Neural cell (in vitro differentiated cells): Measurements from ENCODE around the gene LYVE1.

Experiments
- EP300 ChIP-seq: fragments of 450-650 bp; conservative IDR thresholded peaks from 2 replicates; pipeline ENCODE4 v1.6.1; 2014; ENCODE audit warnings: antibody characterized with exemption, mild to moderate bottlenecking, moderate library complexity; ENCODE audit not compliant: poor library complexity, severe bottlenecking
- EZH2 ChIP-seq: fragments of 200-600, 300-800 bp; shearing (Covaris generic), sonication (generic); IDR thresholded peaks from 2 replicates; pipeline ENCODE4 v1.6.1; 2014; ENCODE audit warnings: antibody characterized with exemption, low read length, borderline replicate concordance, mild to moderate bottlenecking; ENCODE audit not compliant: insufficient read depth, poor library complexity, severe bottlenecking
- MXI1 ChIP-seq: fragments of 450-650 bp; conservative IDR thresholded peaks from 2 replicates; pipeline ENCODE4 v1.6.1; 2014; ENCODE audit warnings: antibody characterized with exemption, mild to moderate bottlenecking; ENCODE audit not compliant: poor library complexity, severe bottlenecking
- POLR2AphosphoS5 ChIP-seq: IDR thresholded peaks from 2 replicates; pipeline ENCODE4 v1.6.1; 2012
- TF ChIP-seq, protein P1 (sequence below): fragments of 450-650 bp; IDR thresholded peaks from 2 replicates; pipeline ENCODE4 v1.5.1; 2014; ENCODE audit warnings: antibody characterized with exemption, mild to moderate bottlenecking, moderate library complexity; ENCODE audit not compliant: poor library complexity, severe bottlenecking
- TF ChIP-seq, protein P2 (sequence below): IDR thresholded peaks from 2 replicates; pipeline ENCODE4 v1.6.1; 2012; ENCODE audit warnings: borderline replicate concordance

DNA sequence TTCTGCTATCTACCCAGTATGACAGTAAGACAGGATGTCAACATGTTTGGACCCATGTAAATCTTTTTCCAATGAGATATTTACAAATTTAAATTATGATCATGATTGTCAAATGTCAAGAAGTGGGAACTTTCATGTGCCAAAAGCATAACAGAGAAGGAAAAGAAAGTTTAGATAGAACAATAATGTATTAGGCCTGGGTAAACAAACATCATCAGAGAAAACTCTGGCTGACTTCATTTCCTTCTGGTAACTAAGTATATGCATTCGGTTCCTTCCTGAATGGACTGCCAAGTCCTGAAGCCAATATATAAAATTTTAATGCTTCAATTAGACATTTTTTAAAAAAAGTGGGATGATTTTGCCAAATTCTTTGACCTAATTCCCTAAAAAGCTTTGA, 44.0 kb downstream of the LYVE1 start:
- TF ChIP-seq, protein P1, sequence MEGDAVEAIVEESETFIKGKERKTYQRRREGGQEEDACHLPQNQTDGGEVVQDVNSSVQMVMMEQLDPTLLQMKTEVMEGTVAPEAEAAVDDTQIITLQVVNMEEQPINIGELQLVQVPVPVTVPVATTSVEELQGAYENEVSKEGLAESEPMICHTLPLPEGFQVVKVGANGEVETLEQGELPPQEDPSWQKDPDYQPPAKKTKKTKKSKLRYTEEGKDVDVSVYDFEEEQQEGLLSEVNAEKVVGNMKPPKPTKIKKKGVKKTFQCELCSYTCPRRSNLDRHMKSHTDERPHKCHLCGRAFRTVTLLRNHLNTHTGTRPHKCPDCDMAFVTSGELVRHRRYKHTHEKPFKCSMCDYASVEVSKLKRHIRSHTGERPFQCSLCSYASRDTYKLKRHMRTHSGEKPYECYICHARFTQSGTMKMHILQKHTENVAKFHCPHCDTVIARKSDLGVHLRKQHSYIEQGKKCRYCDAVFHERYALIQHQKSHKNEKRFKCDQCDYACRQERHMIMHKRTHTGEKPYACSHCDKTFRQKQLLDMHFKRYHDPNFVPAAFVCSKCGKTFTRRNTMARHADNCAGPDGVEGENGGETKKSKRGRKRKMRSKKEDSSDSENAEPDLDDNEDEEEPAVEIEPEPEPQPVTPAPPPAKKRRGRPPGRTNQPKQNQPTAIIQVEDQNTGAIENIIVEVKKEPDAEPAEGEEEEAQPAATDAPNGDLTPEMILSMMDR, result no peak
- TF ChIP-seq POLR2AphosphoS5, result no peak
- TF ChIP-seq MXI1, result no peak
- TF ChIP-seq EP300, result no peak
- TF ChIP-seq EZH2, result no peak
- TF ChIP-seq, protein P2, sequence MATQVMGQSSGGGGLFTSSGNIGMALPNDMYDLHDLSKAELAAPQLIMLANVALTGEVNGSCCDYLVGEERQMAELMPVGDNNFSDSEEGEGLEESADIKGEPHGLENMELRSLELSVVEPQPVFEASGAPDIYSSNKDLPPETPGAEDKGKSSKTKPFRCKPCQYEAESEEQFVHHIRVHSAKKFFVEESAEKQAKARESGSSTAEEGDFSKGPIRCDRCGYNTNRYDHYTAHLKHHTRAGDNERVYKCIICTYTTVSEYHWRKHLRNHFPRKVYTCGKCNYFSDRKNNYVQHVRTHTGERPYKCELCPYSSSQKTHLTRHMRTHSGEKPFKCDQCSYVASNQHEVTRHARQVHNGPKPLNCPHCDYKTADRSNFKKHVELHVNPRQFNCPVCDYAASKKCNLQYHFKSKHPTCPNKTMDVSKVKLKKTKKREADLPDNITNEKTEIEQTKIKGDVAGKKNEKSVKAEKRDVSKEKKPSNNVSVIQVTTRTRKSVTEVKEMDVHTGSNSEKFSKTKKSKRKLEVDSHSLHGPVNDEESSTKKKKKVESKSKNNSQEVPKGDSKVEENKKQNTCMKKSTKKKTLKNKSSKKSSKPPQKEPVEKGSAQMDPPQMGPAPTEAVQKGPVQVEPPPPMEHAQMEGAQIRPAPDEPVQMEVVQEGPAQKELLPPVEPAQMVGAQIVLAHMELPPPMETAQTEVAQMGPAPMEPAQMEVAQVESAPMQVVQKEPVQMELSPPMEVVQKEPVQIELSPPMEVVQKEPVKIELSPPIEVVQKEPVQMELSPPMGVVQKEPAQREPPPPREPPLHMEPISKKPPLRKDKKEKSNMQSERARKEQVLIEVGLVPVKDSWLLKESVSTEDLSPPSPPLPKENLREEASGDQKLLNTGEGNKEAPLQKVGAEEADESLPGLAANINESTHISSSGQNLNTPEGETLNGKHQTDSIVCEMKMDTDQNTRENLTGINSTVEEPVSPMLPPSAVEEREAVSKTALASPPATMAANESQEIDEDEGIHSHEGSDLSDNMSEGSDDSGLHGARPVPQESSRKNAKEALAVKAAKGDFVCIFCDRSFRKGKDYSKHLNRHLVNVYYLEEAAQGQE, result no peak
